Right atrium auricular region (tissue), 2 donors: ENCODE measurements around the gene IRF8. TPM values are rescaled to one million over a fixed set of nuclear protein-coding genes. Genes with fewer than 3 reads are reported as not detected.
"Not testable (repeated sequence)": the region's sequence is repeated elsewhere in the genome, so short reads cannot be mapped to it uniquely, and the experiment has no call there.

Source experiments
- DNase-seq: peaks from one replicate; pipeline ENCODE4 v3.0.0-alpha.2; 2019; ENCODE audit warnings: low spot score
- H3K27ac ChIP-seq, 2 donors: fragments of 200-600 bp; sonication (generic); 1 replicate in 1 of 2; 2 replicates in 1 of 2; pipeline ENCODE4 v1.5.1; 2016 to 2019
- H3K27me3 ChIP-seq, 2 donors: fragments of 200-600 bp; sonication (generic); one replicate each; pipeline versions ENCODE4 v1.5.1 to v1.6.0; 2017 to 2019
- H3K36me3 ChIP-seq: fragments of 200-600 bp; sonication (generic); one replicate; pipeline ENCODE4 v1.5.1; 2016
- H3K4me1 ChIP-seq, 2 donors: fragments of 200-600 bp; sonication (generic); one replicate each; pipeline versions ENCODE4 v1.5.1 to v1.6.0; 2017 to 2019
- H3K4me3 ChIP-seq, 2 donors: fragments of 200-600 bp; sonication (generic); 1 replicate in 1 of 2; 2 replicates in 1 of 2; pipeline ENCODE4 v1.5.1; 2017 to 2019; ENCODE audit warnings: mild to moderate bottlenecking in 1 of 2, moderate library complexity in 1 of 2
- H3K9me3 ChIP-seq, 2 donors: fragments of 200-600 bp; sonication (generic); one replicate each; pipeline ENCODE4 v1.5.1; 2019
- total RNA-seq, 2 donors: library from RNA; depleted of rRNA; stranded (reverse); fragments of >200 nt; gene quantifications; one replicate each; pipeline ENCODE4 v1.1.0, GENCODE V29; 2016
- TF ChIP-seq, protein P1 (sequence below), 2 donors: fragments of 200-600 bp; sonication (generic); IDR thresholded peaks; one replicate each; pipeline ENCODE4 v1.5.1; 2019; ENCODE audit warnings: antibody characterized with exemption in 2 of 2

Gene IRF8
- total RNA-seq, 2 donors from 2014 or later, result 2.2 to 10.6 TPM

DNA sequence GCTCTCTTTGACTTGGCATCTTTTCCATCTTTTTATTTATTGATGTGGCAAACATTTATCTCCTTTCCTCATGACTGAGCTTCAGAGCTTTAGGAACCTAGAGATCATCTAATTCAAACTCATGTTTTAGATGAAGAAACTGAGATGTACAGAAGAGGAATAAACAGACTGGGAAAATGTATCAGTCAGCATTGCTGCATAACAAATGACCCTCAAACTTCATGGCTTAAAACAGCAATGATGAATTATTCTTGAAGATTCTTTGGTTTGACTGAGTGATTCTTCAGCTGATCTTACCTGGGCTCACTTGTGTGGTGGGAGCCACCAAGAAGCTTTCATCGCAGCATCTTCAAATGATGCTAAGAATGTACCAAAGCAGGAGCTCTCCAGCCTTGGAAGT is 44.0 kb upstream of the IRF8 start:
- no peak for DNase-seq
- H3K4me3 ChIP-seq, result no peak overlapping the region
- no peaks in the 10 kb centered on the region for H3K27me3 ChIP-seq
- no peak overlapping the region for H3K27ac ChIP-seq
- H3K36me3 ChIP-seq, result no peaks in the 10 kb centered on the region
- H3K4me1 ChIP-seq, result no peaks in the 10 kb centered on the region
- TF ChIP-seq, protein P1, sequence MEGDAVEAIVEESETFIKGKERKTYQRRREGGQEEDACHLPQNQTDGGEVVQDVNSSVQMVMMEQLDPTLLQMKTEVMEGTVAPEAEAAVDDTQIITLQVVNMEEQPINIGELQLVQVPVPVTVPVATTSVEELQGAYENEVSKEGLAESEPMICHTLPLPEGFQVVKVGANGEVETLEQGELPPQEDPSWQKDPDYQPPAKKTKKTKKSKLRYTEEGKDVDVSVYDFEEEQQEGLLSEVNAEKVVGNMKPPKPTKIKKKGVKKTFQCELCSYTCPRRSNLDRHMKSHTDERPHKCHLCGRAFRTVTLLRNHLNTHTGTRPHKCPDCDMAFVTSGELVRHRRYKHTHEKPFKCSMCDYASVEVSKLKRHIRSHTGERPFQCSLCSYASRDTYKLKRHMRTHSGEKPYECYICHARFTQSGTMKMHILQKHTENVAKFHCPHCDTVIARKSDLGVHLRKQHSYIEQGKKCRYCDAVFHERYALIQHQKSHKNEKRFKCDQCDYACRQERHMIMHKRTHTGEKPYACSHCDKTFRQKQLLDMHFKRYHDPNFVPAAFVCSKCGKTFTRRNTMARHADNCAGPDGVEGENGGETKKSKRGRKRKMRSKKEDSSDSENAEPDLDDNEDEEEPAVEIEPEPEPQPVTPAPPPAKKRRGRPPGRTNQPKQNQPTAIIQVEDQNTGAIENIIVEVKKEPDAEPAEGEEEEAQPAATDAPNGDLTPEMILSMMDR (IDR thresholded peaks at IDR 0.05), result no peak
- H3K9me3 ChIP-seq, result peaks cover 0 to 4% of the 10 kb centered on the region in 2 donors

DNA sequence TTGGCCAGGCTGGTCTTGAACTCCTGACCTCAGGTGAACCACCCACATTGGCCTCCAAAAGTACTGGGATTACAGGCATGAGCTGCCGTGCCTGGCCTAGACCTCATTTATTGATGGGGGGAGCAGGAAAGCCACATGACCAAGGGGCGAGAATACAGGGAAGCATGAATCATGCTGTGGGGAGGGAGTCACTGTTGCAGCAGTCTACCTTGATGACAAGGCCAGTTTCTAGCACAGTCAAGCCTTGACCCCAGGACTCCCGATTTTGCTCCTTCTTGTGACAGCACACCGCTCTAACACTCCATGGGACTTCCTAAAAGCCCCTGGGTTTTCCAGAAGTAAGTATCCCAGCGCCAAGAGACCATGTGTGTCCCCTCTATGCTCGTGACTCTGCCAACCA is 42.9 kb upstream of the IRF8 start:
- Histone ChIP-seq H3K4me3 (no peak overlapping the region), H3K9me3 (peaks cover 0 to 4% of the 10 kb centered on the region in 2 donors), H3K4me1 (no peaks in the 10 kb centered on the region), H3K27ac (no peak overlapping the region), H3K27me3 (no peaks in the 10 kb centered on the region), H3K36me3 (no peaks in the 10 kb centered on the region)
- TF ChIP-seq, protein P1 (IDR thresholded peaks at IDR 0.05), result no peak
- DNase-seq, result no peak

DNA sequence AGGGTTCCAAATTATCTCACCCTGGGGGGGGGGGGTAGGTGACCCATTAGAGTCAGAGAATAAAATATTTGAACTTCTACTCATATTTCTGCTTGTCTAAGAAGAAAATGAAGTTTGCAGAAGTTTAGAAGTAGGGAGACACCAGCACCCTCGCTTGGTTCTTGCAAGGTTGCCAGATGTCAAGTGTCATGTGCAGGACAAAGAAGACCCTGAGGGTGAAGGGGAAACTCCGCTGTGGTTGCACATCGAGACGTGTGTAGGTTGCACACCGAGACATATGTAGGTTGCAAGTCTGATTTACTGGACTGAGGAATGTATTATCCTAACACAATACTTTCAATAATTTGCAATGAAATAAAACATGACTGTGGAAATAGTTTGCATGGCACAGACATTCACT is 42.4 kb upstream of the IRF8 start:
- Histone ChIP-seq H3K9me3 (peaks cover 0 to 4% of the 10 kb centered on the region in 2 donors), H3K36me3 (no peaks in the 10 kb centered on the region), H3K27ac (no peak overlapping the region), H3K27me3 (no peaks in the 10 kb centered on the region), H3K4me1 (no peaks in the 10 kb centered on the region), H3K4me3 (no peak overlapping the region)
- TF ChIP-seq, protein P1 (IDR thresholded peaks at IDR 0.05), result no peak
- DNase-seq, result no peak

DNA sequence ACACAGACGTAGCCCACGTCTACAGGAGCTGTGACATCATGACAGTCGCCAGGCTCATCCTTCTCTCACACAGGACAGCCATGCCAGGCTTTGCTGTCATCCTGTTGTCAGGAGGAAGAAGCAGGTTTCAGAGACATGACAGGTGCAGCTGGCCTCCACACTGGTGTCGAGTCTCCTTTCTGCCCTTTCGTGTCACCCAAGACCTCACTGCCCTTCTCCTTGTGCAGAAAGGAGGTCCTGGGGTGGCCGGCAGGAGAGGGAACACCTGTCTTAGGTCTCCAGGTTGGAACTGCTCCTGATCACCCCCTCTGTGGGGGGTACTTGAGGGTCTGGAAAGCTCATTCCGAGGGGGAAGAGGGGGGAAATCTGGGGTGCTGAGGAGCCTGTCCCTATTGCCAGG is 41.6 kb upstream of the IRF8 start:
- TF ChIP-seq, protein P1 (IDR thresholded peaks at IDR 0.05), result no peak
- Histone ChIP-seq H3K36me3 (no peaks in the 10 kb centered on the region), H3K4me1 (no peaks in the 10 kb centered on the region), H3K27ac (no peak overlapping the region), H3K27me3 (no peaks in the 10 kb centered on the region), H3K4me3 (no peak overlapping the region), H3K9me3 (peaks cover 0 to 4% of the 10 kb centered on the region in 2 donors)
- no peak for DNase-seq

DNA sequence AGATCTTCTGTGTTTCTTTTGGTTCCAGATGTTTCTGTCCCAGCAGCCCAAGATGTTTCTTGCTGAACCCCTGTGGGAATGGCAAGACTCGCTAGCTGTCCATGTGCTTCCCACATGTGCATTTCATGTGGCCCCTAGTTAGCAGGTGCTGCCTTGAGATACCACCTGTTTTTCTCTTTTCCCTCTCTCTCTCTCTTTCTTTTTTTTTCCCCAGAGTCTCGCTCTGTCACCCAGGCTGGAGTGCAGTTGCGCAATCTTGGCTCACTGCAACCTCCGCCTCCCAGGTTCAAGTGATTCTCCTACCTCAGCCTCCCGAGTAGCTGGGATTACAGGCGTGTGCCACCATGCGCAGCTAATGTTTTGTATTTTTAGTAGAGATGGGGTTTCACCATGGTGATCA is 40.4 kb upstream of the IRF8 start:
- H3K4me3 ChIP-seq, H3K27ac ChIP-seq, H3K27me3 ChIP-seq, H3K36me3 ChIP-seq, H3K4me1 ChIP-seq, DNase-seq, H3K9me3 ChIP-seq: not testable (repeated sequence)

DNA sequence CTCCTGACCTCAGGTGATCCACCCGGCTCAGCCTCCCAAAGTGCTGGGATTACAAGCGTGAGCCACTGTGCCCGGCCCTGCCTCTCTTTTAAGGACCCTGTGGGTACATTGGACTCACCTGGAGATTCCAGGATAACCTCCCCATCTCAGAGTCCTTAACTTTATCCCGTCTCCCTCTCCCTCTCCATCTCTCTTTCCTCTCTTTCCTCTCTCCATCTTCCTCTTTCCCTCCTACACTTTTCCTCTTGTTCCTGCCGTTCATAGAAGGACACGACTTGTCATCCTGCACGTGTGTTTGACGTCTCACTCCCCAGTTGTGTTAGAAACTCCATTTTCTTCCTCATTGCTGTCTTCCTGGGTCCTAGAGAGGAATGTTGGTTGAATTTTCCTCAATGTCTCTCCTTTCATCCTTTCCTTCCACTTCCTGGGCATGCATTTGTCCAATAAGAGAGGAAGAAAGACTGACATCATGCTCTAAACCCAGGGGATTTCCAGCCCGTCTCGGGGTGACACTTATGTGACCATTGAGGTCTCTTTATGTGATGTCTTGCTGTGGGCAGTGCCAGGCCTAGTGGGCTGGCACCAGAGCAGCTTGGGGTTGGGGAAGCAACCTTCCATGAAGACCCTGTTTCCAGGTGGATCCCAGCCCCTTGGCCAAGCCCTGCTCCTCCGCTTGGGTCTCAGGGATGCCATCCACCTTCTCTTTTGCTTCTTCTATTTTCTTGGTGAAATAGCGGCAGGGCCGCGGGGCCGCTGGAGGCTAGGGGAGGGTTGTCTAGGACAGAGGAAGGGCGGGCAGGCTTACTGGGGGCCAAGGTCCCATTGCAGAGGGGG is 39.8 kb upstream of the IRF8 start:
- no peak overlapping the region for H3K27ac ChIP-seq
- H3K9me3 ChIP-seq, result peaks cover 0 to 4% of the 10 kb centered on the region in 2 donors
- H3K4me3 ChIP-seq, result no peak overlapping the region
- peak; percentile 48 for DNase-seq
- H3K4me1 ChIP-seq, result no peaks in the 10 kb centered on the region
- H3K27me3 ChIP-seq, result no peaks in the 10 kb centered on the region
- no peaks in the 10 kb centered on the region for H3K36me3 ChIP-seq
- TF ChIP-seq, protein P1 (IDR thresholded peaks at IDR 0.05), result no peak
